Brain microvascular endothelial cell (primary cell): ENCODE data around the gene NUMB.

Experiments used
- DNase-seq: peaks from one replicate; pipeline ENCODE4 v3.0.0-alpha.2; 2020
- H3K27ac ChIP-seq: fragments of 250-450 bp; sonication (Bioruptor Pico); 2 replicates; pipeline ENCODE4 v1.5.1; 2020; ENCODE audit warnings: mild to moderate bottlenecking, moderate library complexity
- H3K27me3 ChIP-seq: fragments of 250-450 bp; sonication (Bioruptor Pico); replicated peaks from 2 replicates; pipeline ENCODE4 v1.5.1; 2020; ENCODE audit warnings: mild to moderate bottlenecking
- H3K36me3 ChIP-seq: fragments of 250-450 bp; sonication (Bioruptor Pico); replicated peaks from 2 replicates; pipeline ENCODE4 v1.5.1; 2020; ENCODE audit warnings: mild to moderate bottlenecking
- H3K4me3 ChIP-seq: 2 replicates; pipeline ENCODE4 v1.5.1; 2011; ENCODE audit warnings: low read depth, mild to moderate bottlenecking, control low read depth, low read length, moderate library complexity
- CTCF ChIP-seq: IDR thresholded peaks from 2 replicates; pipeline ENCODE4 v1.5.1; 2011; ENCODE audit warnings: low read depth, mild to moderate bottlenecking, moderate library complexity, low read length, control low read depth, inconsistent platforms; ENCODE audit errors: missing control alignments
- in situ Hi-C: cut with HindIII; loops from 2 replicates; pipeline ENCODE4 v1.10.0; 2017; ENCODE audit warnings: low sequenced_read_pairs, low pct_ligation_motif_present

Gene NUMB

DNA sequence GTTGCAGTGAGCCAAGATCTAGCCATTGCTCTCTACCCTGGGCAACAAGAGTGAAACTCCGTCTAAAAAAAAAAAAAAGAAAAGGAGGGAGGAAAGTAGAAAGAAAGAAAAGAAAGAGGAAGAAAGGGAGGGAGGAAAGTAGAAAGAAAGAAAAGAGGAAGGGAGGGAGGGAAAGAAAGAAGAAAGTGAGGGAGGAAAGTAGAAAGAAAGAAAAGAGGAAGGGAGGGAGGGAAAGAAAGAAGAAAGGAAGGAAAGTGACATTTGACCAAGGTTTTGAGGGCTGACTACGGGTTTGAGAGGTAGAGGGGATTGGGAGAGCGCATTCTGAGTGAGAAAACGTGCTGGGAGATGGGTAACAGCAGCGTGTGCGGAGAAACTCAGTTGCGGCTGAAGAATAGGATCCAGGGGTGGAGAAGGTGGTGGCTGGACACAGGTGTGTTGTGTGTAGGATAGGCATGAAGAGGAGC lies 221.6 kb downstream of the NUMB start:
- no peak for DNase-seq
- TF ChIP-seq CTCF, result no peak
- Histone ChIP-seq H3K27me3 (peaks cover 13% of the 10 kb centered on the region), H3K4me3 (no peak overlapping the region), H3K27ac (no peak overlapping the region), H3K36me3 (no peaks in the 10 kb centered on the region)
- in situ Hi-C loops, result no loop called here

DNA sequence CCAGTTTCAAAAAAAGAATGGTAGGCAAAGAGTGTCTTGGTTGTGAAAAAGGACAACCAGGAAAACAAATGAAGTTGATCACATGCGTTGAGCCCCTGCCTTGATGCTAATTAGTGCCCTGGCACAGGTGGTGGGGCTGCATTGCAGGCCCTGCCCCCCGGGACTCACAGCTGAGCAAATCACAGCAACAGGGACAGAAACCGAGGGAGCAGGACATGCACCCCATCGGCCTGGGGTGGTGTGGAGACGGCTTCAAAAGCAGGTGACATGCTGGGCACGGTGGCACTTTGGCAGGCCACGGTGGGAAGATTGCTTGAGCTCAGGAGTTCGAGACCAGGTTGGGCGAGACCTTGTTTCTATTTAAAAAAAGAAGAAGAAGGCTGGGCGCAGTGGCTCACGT lies 222.2 kb downstream of the NUMB start:
- TF ChIP-seq CTCF, result no peak
- H3K4me3 ChIP-seq, result no peak overlapping the region
- DNase-seq, result no peak
- in situ Hi-C loops, result no loop called here
- H3K36me3 ChIP-seq, result no peaks in the 10 kb centered on the region
- H3K27ac ChIP-seq, result no peak overlapping the region
- peaks cover 13% of the 10 kb centered on the region for H3K27me3 ChIP-seq

DNA sequence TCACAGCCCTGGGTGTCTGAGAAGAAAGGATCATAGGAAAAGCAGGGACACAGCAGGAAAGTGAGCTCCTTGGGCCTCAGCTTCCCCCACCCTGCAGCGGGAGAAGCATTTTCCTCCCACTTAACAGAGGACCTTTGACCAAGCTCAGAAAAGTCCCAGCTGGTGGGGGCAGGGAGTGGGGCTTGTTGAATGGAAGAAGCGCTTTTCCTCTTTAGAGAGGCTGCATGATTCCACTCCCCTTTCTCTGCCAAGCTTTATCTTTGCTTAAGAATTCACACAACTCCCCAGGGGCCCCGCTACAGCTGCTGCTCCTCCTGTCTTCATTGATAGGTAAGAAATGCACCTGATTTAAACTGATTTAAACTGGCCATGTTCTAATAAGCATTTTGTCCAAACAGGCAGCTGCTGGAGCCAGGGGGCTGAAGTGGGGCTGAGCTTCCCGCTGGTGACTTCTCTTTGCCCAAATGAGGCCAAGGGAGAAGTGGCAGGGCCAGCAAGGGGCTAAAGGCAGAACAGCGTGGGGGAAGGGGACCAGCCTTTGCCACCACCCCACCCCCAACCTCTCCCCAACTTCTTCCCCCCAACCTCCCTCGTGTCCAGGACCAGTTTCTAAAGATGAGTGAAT lies 222.7 kb downstream of the NUMB start:
- H3K36me3 ChIP-seq, result no peaks in the 10 kb centered on the region
- H3K4me3 ChIP-seq, result no peak overlapping the region
- peaks cover 13% of the 10 kb centered on the region for H3K27me3 ChIP-seq
- H3K27ac ChIP-seq, result no peak overlapping the region
- DNase-seq, result no peak
- in situ Hi-C loops, result no loop called here
- no peak for TF ChIP-seq CTCF

DNA sequence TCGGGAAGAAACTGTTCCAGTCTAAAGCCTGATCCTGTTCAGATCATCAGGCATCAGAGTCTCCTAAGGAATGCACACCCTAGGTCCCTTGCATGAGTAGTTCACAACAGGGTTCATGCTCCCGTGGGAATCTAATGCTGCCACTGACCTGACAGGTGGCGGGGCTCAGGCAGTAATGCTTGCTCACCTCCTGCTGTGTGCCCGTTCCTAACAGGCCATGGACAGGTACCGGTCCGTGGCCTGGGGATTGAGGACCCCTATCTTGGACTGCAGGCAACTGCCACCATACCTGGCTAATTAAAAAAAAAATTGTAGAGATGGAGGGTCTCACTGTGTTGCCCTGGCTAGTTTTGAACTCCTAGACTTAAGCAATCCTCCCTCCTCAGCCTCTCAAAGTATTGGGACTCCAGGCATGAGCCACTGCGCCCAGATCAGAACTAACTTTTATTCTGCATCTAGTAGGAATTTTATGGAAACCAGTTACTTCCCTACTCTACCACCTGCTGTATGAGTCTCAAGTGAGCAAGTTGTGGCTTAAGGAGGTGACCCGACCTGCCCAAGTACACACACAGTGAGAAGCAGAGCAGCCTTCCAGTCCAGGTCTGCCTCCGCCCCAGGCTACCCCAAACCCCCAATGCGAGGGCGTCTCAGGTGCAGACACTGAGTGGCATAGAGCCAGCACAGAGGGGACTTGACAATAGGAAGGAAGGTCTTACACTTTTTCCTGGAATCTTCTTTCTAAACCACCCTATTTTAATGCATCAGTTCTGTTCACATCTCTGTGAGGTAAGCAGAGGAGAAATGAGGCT lies 223.6 kb downstream of the NUMB start:
- no peak for TF ChIP-seq CTCF
- Histone ChIP-seq H3K36me3 (no peaks in the 10 kb centered on the region), H3K27ac (no peak overlapping the region), H3K27me3 (peaks cover 13% of the 10 kb centered on the region), H3K4me3 (no peak overlapping the region)
- DNase-seq, result no peak
- in situ Hi-C loops, result no loop called here

- H3K36me3 ChIP-seq, result no peaks in the 10 kb centered on the region
- no peak overlapping the region for H3K4me3 ChIP-seq
- in situ Hi-C loops, result no loop called here
- TF ChIP-seq CTCF, result no peak
- no peak for DNase-seq
- H3K27me3 ChIP-seq, result peaks cover 13% of the 10 kb centered on the region
- no peak overlapping the region for H3K27ac ChIP-seq
Measured at GRCh38 chr14:73234029-73234428, 224.3 kb downstream of the NUMB start.
